HepG2 (cell line): ENCODE measurements around the gene TBCEL. TPM values are rescaled to one million over a fixed set of nuclear protein-coding genes. Genes with fewer than 3 reads are reported as not detected.

Experiments
- CREM ChIP-seq, 2 experiments: sonication (generic) in 1 of 2; formaldehyde crosslinking in 1 of 2; IDR thresholded peaks; 2 replicates each; pipeline versions ENCODE4 v1.4.0 to v1.6.1; 2016 to 2020; ENCODE audit warnings: antibody characterized with exemption in 1 of 2, mild to moderate bottlenecking in 1 of 2, missing genetic modification reagents in 1 of 2
- EP300 ChIP-seq, 3 experiments: sonication (generic) in 1 of 3; formaldehyde crosslinking in 1 of 3; IDR thresholded peaks; 2 replicates each; pipeline versions ENCODE4 v1.5.1 to v1.6.1; 2011 to 2020; ENCODE audit warnings: low read depth in 2 of 3, low read length in 2 of 3, borderline replicate concordance in 1 of 3, improper control_type of control experiment in 1 of 3, mild to moderate bottlenecking in 1 of 3, missing genetic modification reagents in 1 of 3, moderate library complexity in 1 of 3
- FLYWCH1 ChIP-seq: sonication (generic); formaldehyde crosslinking; IDR thresholded peaks from 2 replicates; pipeline ENCODE4 v1.8.1; 2023; ENCODE audit warnings: mild to moderate bottlenecking, missing genetic modification reagents
- FOXA3 ChIP-seq: IDR thresholded peaks from 2 replicates; pipeline ENCODE4 v1.6.1; 2016; ENCODE audit warnings: missing genetic modification reagents, missing compliant biosample characterization
- GATAD2A ChIP-seq: IDR thresholded peaks from 2 replicates; pipeline ENCODE4 v1.6.1; 2016
- HDAC1 ChIP-seq: sonication (generic); formaldehyde crosslinking; IDR thresholded peaks from 2 replicates; pipeline ENCODE4 v1.5.1; 2020; ENCODE audit warnings: mild to moderate bottlenecking, missing genetic modification reagents
- HDAC6 ChIP-seq: fragments of 200-600 bp; sonication (generic); IDR thresholded peaks from 2 replicates; pipeline ENCODE4 v1.7.0; 2017; ENCODE audit warnings: mild to moderate bottlenecking, antibody characterized with exemption, low read length, low read depth
- MBD4 ChIP-seq: IDR thresholded peaks from 2 replicates; pipeline ENCODE4 v1.6.1; 2012; ENCODE audit warnings: low read length, inconsistent platforms, borderline replicate concordance
- NFIC ChIP-seq: IDR thresholded peaks from 2 replicates; pipeline ENCODE4 v1.6.1; 2012; ENCODE audit warnings: mild to moderate bottlenecking, low read length, inconsistent platforms
- NR2C2 ChIP-seq: sonication (generic); formaldehyde crosslinking; IDR thresholded peaks from 2 replicates; pipeline ENCODE4 v1.4.0; 2020; ENCODE audit warnings: missing genetic modification reagents, mild to moderate bottlenecking, moderate library complexity, borderline replicate concordance
- RXRB ChIP-seq: IDR thresholded peaks from 2 replicates; pipeline ENCODE4 v1.6.1; 2016; ENCODE audit warnings: borderline replicate concordance, missing genetic modification reagents, missing compliant biosample characterization
- SKI ChIP-seq: fragments of 450-650 bp; IDR thresholded peaks from one replicate; pipeline ENCODE4 v1.6.1; 2018; ENCODE audit warnings: mild to moderate bottlenecking; ENCODE audit not compliant: partially characterized antibody
- SMAD9 ChIP-seq: sonication (generic); formaldehyde crosslinking; IDR thresholded peaks from 2 replicates; pipeline ENCODE4 v1.5.1; 2020; ENCODE audit warnings: mild to moderate bottlenecking, missing genetic modification reagents
- TAF1 ChIP-seq: sonication (generic); formaldehyde crosslinking; IDR thresholded peaks from 2 replicates; pipeline ENCODE4 v1.4.0; 2020; ENCODE audit warnings: missing genetic modification reagents
- YEATS2 ChIP-seq: sonication (generic); formaldehyde crosslinking; IDR thresholded peaks from 2 replicates; pipeline ENCODE4 v1.4.0; 2020; ENCODE audit warnings: missing genetic modification reagents, borderline replicate concordance
- ZMYM4 ChIP-seq: sonication (generic); formaldehyde crosslinking; IDR thresholded peaks from 2 replicates; pipeline ENCODE4 v1.8.1; 2023; ENCODE audit warnings: mild to moderate bottlenecking, missing genetic modification reagents
- ZNF292 ChIP-seq: sonication (generic); formaldehyde crosslinking; IDR thresholded peaks from 2 replicates; pipeline ENCODE4 v1.8.1; 2022; ENCODE audit warnings: mild to moderate bottlenecking, low read depth, missing genetic modification reagents, borderline replicate concordance
- ZNF33A ChIP-seq: sonication (generic); formaldehyde crosslinking; IDR thresholded peaks from 2 replicates; pipeline ENCODE4 v1.5.1; 2020; ENCODE audit warnings: missing genetic modification reagents, mild to moderate bottlenecking, moderate library complexity, borderline replicate concordance
- ZNF350 ChIP-seq: sonication (generic); formaldehyde crosslinking; IDR thresholded peaks from 2 replicates; pipeline ENCODE4 v1.4.0; 2020; ENCODE audit warnings: mild to moderate bottlenecking, low read depth, missing genetic modification reagents, borderline replicate concordance
- ZNF503 ChIP-seq: sonication (generic); formaldehyde crosslinking; IDR thresholded peaks from 2 replicates; pipeline ENCODE4 v1.4.0; 2020; ENCODE audit warnings: missing genetic modification reagents
- ZNF607 ChIP-seq: sonication (generic); formaldehyde crosslinking; IDR thresholded peaks from 2 replicates; pipeline ENCODE4 v1.5.1; 2020; ENCODE audit warnings: missing genetic modification reagents, mild to moderate bottlenecking, borderline replicate concordance
- ZNF629 ChIP-seq: sonication (generic); formaldehyde crosslinking; conservative IDR thresholded peaks from 2 replicates; pipeline ENCODE4 v1.5.0; 2020; ENCODE audit warnings: missing genetic modification reagents
- ZNF644 ChIP-seq: IDR thresholded peaks from 2 replicates; pipeline ENCODE4 v1.6.1; 2016; ENCODE audit warnings: low read depth
- polyA plus RNA-seq, 8 experiments: library from polyadenylated mRNA; depleted of rRNA in 3 of 8; stranded (reverse) in 7 of 8; unstranded in 1 of 8; fragments of >200 nt; fragmentation: Illumina TruSeq in 4 of 8; extraction: Trizol in 4 of 8; gene quantifications; 2 replicates each; pipeline versions ENCODE4 v1.2.1 to v1.2.3, GENCODE V29; 2011 to 2016; ENCODE audit warnings: low read depth in 4 of 8, missing spikeins in 1 of 8, mixed read lengths in 1 of 8; ENCODE audit not compliant: insufficient read depth in 1 of 8
- total RNA-seq, 5 experiments: library from RNA; depleted of rRNA; stranded (reverse); fragments of >200 nt; fragmentation: Illumina TruSeq; extraction: Trizol; gene quantifications; 2 replicates each; pipeline ENCODE4 v1.2.3, GENCODE V29; 2016; ENCODE audit warnings: low read depth in 1 of 5
- TF ChIP-seq, protein P1 (sequence below): sonication (generic); formaldehyde crosslinking; IDR thresholded peaks from 2 replicates; pipeline ENCODE4 v1.4.0; 2020; ENCODE audit warnings: mild to moderate bottlenecking, missing genetic modification reagents

TBCEL gene
- total and polyA plus RNA-seq, 2 of the 13 experiments (the other 11 are each of a cell fraction or from before 2014, with no cell fraction given): 6.1 to 12.5 TPM

DNA sequence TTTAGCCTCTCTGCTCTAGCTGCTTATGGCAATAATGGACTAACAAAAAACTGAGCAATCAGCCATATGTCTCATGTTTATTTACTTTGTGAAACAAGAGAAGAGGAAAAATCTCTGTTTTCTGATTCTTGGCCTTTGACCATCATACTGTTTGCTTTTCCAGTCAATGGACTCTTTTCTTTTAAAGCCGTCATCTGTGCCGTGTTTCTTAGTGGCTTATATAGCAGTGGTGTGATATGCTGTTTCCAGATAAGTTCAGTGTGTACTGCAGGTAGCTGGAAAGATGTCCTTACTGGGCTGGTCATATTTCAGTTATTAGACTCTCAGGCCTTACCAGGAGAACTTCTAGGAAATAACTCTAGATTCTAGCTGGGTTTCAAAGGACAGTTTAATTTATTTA, 43.6 kb downstream of the TBCEL start (continued):
- peak; percentile 33; the same call in 1 of the 2 replicates for TF ChIP-seq ZNF607 (CRISPR knock-in tag)
- no peak for TF ChIP-seq YEATS2 (CRISPR knock-in tag)
- peak; percentile 87 for TF ChIP-seq NFIC
- no peak for TF ChIP-seq HDAC6
- no peak for TF ChIP-seq ZNF350
- TF ChIP-seq ZMYM4: peak; percentile 73
- TF ChIP-seq RXRB: peak; percentile 85
- no peak for TF ChIP-seq SMAD9 (CRISPR knock-in tag)
- peak; percentile 48; the same call in 1 of the 2 replicates for TF ChIP-seq ZNF33A (CRISPR knock-in tag)
- TF ChIP-seq EP300 (IDR thresholded peaks at IDR 0.05; ENCODE audit: low read depth in 2 of 2, low read length in 2 of 2): peak in 1 of 2 experiments; percentile 89; a peak in 3 of 4 replicates
- TF ChIP-seq EP300 (CRISPR knock-in tag; IDR thresholded peaks at IDR 0.05; ENCODE audit: borderline replicate concordance): peak; percentile 33; the same call in 1 of the 2 replicates
- peak; percentile 33; the same call in 1 of the 2 replicates for TF ChIP-seq ZNF644 (CRISPR knock-in tag)
- 0 out of 2 replicates have a peak, but pooled peaks have one; percentile 26 for TF ChIP-seq ZNF292 (CRISPR knock-in tag)
- TF ChIP-seq ZNF503 (CRISPR knock-in tag): peak; percentile 84; the same call in 1 of the 2 replicates
- TF ChIP-seq SKI: peak; percentile 41
- peak; percentile 85 for TF ChIP-seq HDAC1 (CRISPR knock-in tag)
- TF ChIP-seq GATAD2A (CRISPR knock-in tag): peak; percentile 89
- TF ChIP-seq, protein P1, sequence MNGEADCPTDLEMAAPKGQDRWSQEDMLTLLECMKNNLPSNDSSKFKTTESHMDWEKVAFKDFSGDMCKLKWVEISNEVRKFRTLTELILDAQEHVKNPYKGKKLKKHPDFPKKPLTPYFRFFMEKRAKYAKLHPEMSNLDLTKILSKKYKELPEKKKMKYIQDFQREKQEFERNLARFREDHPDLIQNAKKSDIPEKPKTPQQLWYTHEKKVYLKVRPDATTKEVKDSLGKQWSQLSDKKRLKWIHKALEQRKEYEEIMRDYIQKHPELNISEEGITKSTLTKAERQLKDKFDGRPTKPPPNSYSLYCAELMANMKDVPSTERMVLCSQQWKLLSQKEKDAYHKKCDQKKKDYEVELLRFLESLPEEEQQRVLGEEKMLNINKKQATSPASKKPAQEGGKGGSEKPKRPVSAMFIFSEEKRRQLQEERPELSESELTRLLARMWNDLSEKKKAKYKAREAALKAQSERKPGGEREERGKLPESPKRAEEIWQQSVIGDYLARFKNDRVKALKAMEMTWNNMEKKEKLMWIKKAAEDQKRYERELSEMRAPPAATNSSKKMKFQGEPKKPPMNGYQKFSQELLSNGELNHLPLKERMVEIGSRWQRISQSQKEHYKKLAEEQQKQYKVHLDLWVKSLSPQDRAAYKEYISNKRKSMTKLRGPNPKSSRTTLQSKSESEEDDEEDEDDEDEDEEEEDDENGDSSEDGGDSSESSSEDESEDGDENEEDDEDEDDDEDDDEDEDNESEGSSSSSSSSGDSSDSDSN (CRISPR knock-in tag): no peak
- no peak for TF ChIP-seq TAF1 (CRISPR knock-in tag)
- peak; percentile 78 for TF ChIP-seq CREM (IDR thresholded peaks at IDR 0.05)
- no peak for TF ChIP-seq CREM (CRISPR knock-in tag; IDR thresholded peaks at IDR 0.05)
- peak; percentile 38; the same call in 1 of the 2 replicates for TF ChIP-seq NR2C2 (CRISPR knock-in tag)
- TF ChIP-seq FLYWCH1 (CRISPR knock-in tag): no peak
- TF ChIP-seq MBD4: 0 out of 2 replicates have a peak, but pooled peaks have one; percentile 40
- TF ChIP-seq FOXA3: peak; percentile 96
- TF ChIP-seq ZNF629 (CRISPR knock-in tag): no peak
